ENCODE results near the gene RPS3. TPM values are rescaled to one million over a fixed set of nuclear protein-coding genes. Genes with fewer than 3 reads are reported as not detected.
A peak's percentile ranks its signal among the peaks of the same experiment; 100 is the strongest.

RPS3 gene
- total and polyA plus RNA-seq, 9 of the 15 experiments (the other 6 are each of a cell fraction or from before 2014, with no cell fraction given): 2,700 to 5,771 (median 3,679) TPM

DNA sequence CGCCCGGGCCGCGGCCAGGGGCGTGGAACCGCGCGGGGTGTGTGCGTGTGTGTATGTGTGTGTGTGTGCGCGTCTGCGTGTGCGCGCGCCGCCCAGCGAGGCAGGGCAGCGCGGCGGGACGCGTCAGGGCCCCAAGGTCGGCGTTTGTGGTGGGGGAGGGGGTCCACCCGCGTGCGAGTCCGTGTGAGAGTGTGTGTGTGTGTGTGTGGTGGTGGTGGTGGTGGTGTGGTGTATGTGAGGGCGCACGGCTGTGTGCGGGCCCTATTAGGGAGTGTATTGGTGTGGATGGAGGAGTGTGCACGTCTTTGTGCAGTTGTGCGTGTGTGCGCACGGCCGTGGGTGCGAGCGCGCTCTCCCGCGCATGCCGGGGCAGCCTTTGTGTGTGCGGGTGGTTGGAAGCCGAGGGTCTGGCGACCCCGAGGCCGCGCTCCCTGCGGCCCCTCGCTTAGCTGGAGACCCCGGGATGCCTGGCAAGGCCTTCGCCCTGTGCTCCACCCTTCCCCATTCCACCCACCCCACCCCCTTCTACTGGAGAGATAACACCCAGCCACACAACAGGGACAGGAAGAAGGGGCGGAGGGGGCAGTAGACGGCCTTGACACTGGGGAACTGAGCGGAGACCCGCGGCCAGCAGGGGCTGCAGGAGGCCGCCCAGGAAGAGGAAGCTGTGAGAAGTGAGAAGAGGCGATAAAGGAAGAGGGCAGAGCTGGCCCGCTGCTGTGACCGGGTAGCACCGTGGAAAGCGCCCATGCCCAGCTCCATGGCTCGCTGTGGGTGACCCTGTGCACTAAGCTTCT lies 47.3 kb upstream of the RPS3 start (continued):
- TF ChIP-seq, protein P1, sequence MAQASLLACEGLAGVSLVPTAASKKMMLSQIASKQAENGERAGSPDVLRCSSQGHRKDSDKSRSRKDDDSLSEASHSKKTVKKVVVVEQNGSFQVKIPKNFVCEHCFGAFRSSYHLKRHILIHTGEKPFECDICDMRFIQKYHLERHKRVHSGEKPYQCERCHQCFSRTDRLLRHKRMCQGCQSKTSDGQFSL (CRISPR knock-in tag; IDR thresholded peaks at IDR 0.05): peak; percentile 18; the same call in 1 of the 2 replicates
- TF ChIP-seq, protein P1 (tag; IDR thresholded peaks at IDR 0.05): no peak
- TF ChIP-seq TCFL5 (CRISPR knock-in tag; conservative IDR thresholded peaks at IDR 0.05): no peak
- TF ChIP-seq, protein P2, sequence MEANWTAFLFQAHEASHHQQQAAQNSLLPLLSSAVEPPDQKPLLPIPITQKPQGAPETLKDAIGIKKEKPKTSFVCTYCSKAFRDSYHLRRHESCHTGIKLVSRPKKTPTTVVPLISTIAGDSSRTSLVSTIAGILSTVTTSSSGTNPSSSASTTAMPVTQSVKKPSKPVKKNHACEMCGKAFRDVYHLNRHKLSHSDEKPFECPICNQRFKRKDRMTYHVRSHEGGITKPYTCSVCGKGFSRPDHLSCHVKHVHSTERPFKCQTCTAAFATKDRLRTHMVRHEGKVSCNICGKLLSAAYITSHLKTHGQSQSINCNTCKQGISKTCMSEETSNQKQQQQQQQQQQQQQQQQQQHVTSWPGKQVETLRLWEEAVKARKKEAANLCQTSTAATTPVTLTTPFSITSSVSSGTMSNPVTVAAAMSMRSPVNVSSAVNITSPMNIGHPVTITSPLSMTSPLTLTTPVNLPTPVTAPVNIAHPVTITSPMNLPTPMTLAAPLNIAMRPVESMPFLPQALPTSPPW (CRISPR knock-in tag; IDR thresholded peaks at IDR 0.05): peak; percentile 90
- TF ChIP-seq, protein P3, sequence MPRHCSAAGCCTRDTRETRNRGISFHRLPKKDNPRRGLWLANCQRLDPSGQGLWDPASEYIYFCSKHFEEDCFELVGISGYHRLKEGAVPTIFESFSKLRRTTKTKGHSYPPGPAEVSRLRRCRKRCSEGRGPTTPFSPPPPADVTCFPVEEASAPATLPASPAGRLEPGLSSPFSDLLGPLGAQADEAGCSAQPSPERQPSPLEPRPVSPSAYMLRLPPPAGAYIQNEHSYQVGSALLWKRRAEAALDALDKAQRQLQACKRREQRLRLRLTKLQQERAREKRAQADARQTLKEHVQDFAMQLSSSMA (CRISPR knock-in tag; IDR thresholded peaks at IDR 0.05): peak; percentile 85; the same call in 1 of the 2 replicates
- no peak for TF ChIP-seq CBX8 (IDR thresholded peaks at IDR 0.05; ENCODE audit: borderline replicate concordance, extremely low read depth, low read depth, low read length, poor library complexity, severe bottlenecking)
- TF ChIP-seq DIDO1 (tag; IDR thresholded peaks at IDR 0.05; ENCODE audit: low read depth): no peak
- TF ChIP-seq ZNF282 (CRISPR knock-in tag; IDR thresholded peaks at IDR 0.05): no peak
- TF ChIP-seq, protein P4, sequence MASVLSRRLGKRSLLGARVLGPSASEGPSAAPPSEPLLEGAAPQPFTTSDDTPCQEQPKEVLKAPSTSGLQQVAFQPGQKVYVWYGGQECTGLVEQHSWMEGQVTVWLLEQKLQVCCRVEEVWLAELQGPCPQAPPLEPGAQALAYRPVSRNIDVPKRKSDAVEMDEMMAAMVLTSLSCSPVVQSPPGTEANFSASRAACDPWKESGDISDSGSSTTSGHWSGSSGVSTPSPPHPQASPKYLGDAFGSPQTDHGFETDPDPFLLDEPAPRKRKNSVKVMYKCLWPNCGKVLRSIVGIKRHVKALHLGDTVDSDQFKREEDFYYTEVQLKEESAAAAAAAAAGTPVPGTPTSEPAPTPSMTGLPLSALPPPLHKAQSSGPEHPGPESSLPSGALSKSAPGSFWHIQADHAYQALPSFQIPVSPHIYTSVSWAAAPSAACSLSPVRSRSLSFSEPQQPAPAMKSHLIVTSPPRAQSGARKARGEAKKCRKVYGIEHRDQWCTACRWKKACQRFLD (CRISPR knock-in tag; IDR thresholded peaks at IDR 0.05): peak; percentile 58; the same call in 1 of the 2 replicates

Measured in K562 (cell line).